ENCODE measurements around the gene DNAH8. TPM values are rescaled to one million over a fixed set of nuclear protein-coding genes. Genes with fewer than 3 reads are reported as not detected.
A peak's percentile ranks its signal among the peaks of the same experiment; 100 is the strongest.

Gene DNAH8
- total RNA-seq, 1 donor from 2014 or later: 1.1 TPM

- H2AFZ ChIP-seq (replicated peaks): no peak overlapping the region
- H3K27me3 ChIP-seq: no peaks in the 10 kb centered on the region
- no peak overlapping the region for H3K9ac ChIP-seq
- Mint-ChIP-seq H3K27me3 (ENCODE audit: insufficient read depth, low read depth) (peaks cover 2% of the 10 kb centered on the region), H3K9me3 (no peaks in the 10 kb centered on the region), H3K4me1 (peaks cover 12% of the 10 kb centered on the region), H3K4me3 (no peak overlapping the region), H3K27ac (no peak overlapping the region), H3K36me3 (peaks cover 32% of the 10 kb centered on the region)
- H3K4me2 ChIP-seq: no peak overlapping the region
- peaks cover 19% of the 10 kb centered on the region for H3F3A ChIP-seq (ENCODE audit: low read depth)
- H3K4me1 ChIP-seq: peaks cover 9% of the 10 kb centered on the region
- H3K36me3 ChIP-seq: peaks cover 22% of the 10 kb centered on the region
- H3K9me3 ChIP-seq (ENCODE audit: low read depth): no peaks in the 10 kb centered on the region
- no peak for DNase-seq (ENCODE audit: low spot score)
- no peak for TF ChIP-seq EZH2phosphoT487 (IDR thresholded peaks at IDR 0.05)
- TF ChIP-seq EZH2 (IDR thresholded peaks at IDR 0.05): no peak
- TF ChIP-seq CTCF (IDR thresholded peaks at IDR 0.05): no peak
- H3K79me2 ChIP-seq (ENCODE audit: low read depth): peaks cover 86% of the 10 kb centered on the region
- H3K4me3 ChIP-seq: no peak overlapping the region
- H3K27ac ChIP-seq: no peak overlapping the region
- H4K20me1 ChIP-seq (ENCODE audit: low read depth): peaks cover 71% of the 10 kb centered on the region
Observed at GRCh38 chr6:38687549-38687948, 27.6 kb upstream of the DNAH8 start.

GRCh38 chr6:38688579-38689087, 26.5 kb upstream of the DNAH8 start:
- no peaks in the 10 kb centered on the region for H3K9me3 ChIP-seq (ENCODE audit: low read depth)
- H3K27ac Mint-ChIP-seq: no peak overlapping the region
- H3K9me3 Mint-ChIP-seq: peaks cover 6% of the 10 kb centered on the region
- peak; percentile 32 for DNase-seq (ENCODE audit: low spot score)
- peaks cover 20% of the 10 kb centered on the region for H3K36me3 ChIP-seq
- no peak overlapping the region for H3K4me3 Mint-ChIP-seq
- peaks cover 96% of the 10 kb centered on the region for H3K79me2 ChIP-seq (ENCODE audit: low read depth)
- no peak overlapping the region for H2AFZ ChIP-seq (replicated peaks)
- peaks cover 33% of the 10 kb centered on the region for H3K36me3 Mint-ChIP-seq
- peak overlapping the region; percentile 33 for H3K4me2 ChIP-seq
- H4K20me1 ChIP-seq (ENCODE audit: low read depth): peaks cover 63% of the 10 kb centered on the region
- TF ChIP-seq CTCF (IDR thresholded peaks at IDR 0.05): no peak
- no peak for TF ChIP-seq EZH2phosphoT487 (IDR thresholded peaks at IDR 0.05)
- no peak for TF ChIP-seq EZH2 (IDR thresholded peaks at IDR 0.05)
- no peak overlapping the region for H3K4me3 ChIP-seq
- peaks cover 15% of the 10 kb centered on the region for H3F3A ChIP-seq (ENCODE audit: low read depth)
- peak overlapping the region; percentile 2 for H3K9ac ChIP-seq
- peaks cover 12% of the 10 kb centered on the region for H3K4me1 Mint-ChIP-seq
- H3K4me1 ChIP-seq: peaks cover 9% of the 10 kb centered on the region
- no peaks in the 10 kb centered on the region for H3K27me3 ChIP-seq
- peak overlapping the region; percentile 80 for H3K27ac ChIP-seq
- no peaks in the 10 kb centered on the region for H3K27me3 Mint-ChIP-seq (ENCODE audit: insufficient read depth, low read depth)

GRCh38 chr6:38695227-38695900, 19.7 kb upstream of the DNAH8 start:
- Histone ChIP-seq H3K27ac (no peak overlapping the region), H3K4me3 (no peak overlapping the region), H3K79me2 (ENCODE audit: low read depth) (peaks cover 98% of the 10 kb centered on the region), H3K27me3 (no peaks in the 10 kb centered on the region), H2AFZ (replicated peaks) (no peak overlapping the region), H3K4me1 (no peaks in the 10 kb centered on the region), H3F3A (ENCODE audit: low read depth) (peaks cover 3% of the 10 kb centered on the region), H3K9ac (no peak overlapping the region), H3K4me2 (no peak overlapping the region), H4K20me1 (ENCODE audit: low read depth) (peaks cover 20% of the 10 kb centered on the region), H3K36me3 (peaks cover 26% of the 10 kb centered on the region), H3K9me3 (ENCODE audit: low read depth) (peaks cover 2% of the 10 kb centered on the region)
- Mint-ChIP-seq H3K4me3 (no peak overlapping the region), H3K27me3 (ENCODE audit: insufficient read depth, low read depth) (peaks cover 2% of the 10 kb centered on the region), H3K27ac (no peak overlapping the region), H3K4me1 (no peaks in the 10 kb centered on the region), H3K36me3 (peaks cover 71% of the 10 kb centered on the region), H3K9me3 (peaks cover 56% of the 10 kb centered on the region)
- no peak for DNase-seq (ENCODE audit: low spot score)
- TF ChIP-seq CTCF (IDR thresholded peaks at IDR 0.05) (no peak), EZH2 (IDR thresholded peaks at IDR 0.05) (no peak), EZH2phosphoT487 (IDR thresholded peaks at IDR 0.05) (no peak)

Data from neural progenitor cell (in vitro differentiated cells).